Stomach (tissue), 9 donors: ENCODE results near the gene RGS10. TPM values are rescaled to one million over a fixed set of nuclear protein-coding genes. Genes with fewer than 3 reads are reported as not detected.
A peak's percentile ranks its signal among the peaks of the same experiment; 100 is the strongest.

Experiments used
- DNase-seq, 2 donors: peaks; one replicate each; pipeline versions ENCODE4 v3.0.0 to v3.0.0-alpha.2; 2013 to 2019
- H3K27ac ChIP-seq, 5 donors: fragments of 200-600 bp in 4 of 5; sonication (generic) in 4 of 5; one replicate each; pipeline ENCODE4 v1.5.1; 2013 to 2019; ENCODE audit warnings: mild to moderate bottlenecking in 1 of 5, moderate library complexity in 1 of 5
- H3K27me3 ChIP-seq, 3 donors: fragments of 200-600 bp; sonication (generic); one replicate each; pipeline ENCODE4 v1.5.1; 2017 to 2019; ENCODE audit warnings: mixed run types in 1 of 3
- H3K36me3 ChIP-seq, 4 donors: fragments of 200-600 bp; sonication (generic); 1 replicate in 3 of 4; 2 replicates in 1 of 4; pipeline ENCODE4 v1.5.1; 2016 to 2019
- H3K4me1 ChIP-seq, 4 donors: fragments of 200-600 bp; sonication (generic); one replicate each; pipeline ENCODE4 v1.5.1; 2016 to 2019
- H3K4me3 ChIP-seq, 4 donors: fragments of 200-600 bp; sonication (generic) in 3 of 4; one replicate each; pipeline ENCODE4 v1.5.1; 2016 to 2019; ENCODE audit warnings: mild to moderate bottlenecking in 1 of 4
- H3K9me3 ChIP-seq, 4 donors: fragments of 200-600 bp; sonication (generic); one replicate each; pipeline ENCODE4 v1.5.1; 2016 to 2019
- EP300 ChIP-seq: sonication (generic); formaldehyde crosslinking; IDR thresholded peaks from one replicate; pipeline ENCODE4 v1.6.1; 2017; ENCODE audit warnings: antibody characterized with exemption
- POLR2A ChIP-seq, 4 donors: fragments of 450-650 bp; IDR thresholded peaks; one replicate each; pipeline ENCODE4 v1.6.1; 2016; ENCODE audit warnings: antibody characterized with exemption in 4 of 4, control low read depth in 2 of 4, mild to moderate bottlenecking in 1 of 4, moderate library complexity in 1 of 4
- POLR2AphosphoS5 ChIP-seq, 3 donors: sonication (generic); formaldehyde crosslinking; IDR thresholded peaks; one replicate each; pipeline ENCODE4 v1.6.1; 2016; ENCODE audit warnings: antibody characterized with exemption in 3 of 3
- WGBS, 5 donors: extraction: QIAGEN DNeasy Blood & Tissue Kit in 3 of 5; methylation state at CpG; one replicate each; pipeline versions ENCODE4 v1.1.5 to v1.1.7; 2013 to 2018; 5-methylcytosine and 5-hydroxymethylcytosine counted together
- intact Hi-C: fragments of 100-400 bp; cut with DNase I; formaldehyde crosslinking; loops from one replicate; pipeline ENCODE4 v1.15.1; 2023; ENCODE audit warnings: low total_unique reads
- polyA plus RNA-seq, 3 donors: library from polyadenylated mRNA; stranded (reverse); fragments of 200-250 nt; gene quantifications; one replicate each; pipeline ENCODE4 v1.2.3, GENCODE V29; 2013
- total RNA-seq, 5 donors: library from RNA; depleted of rRNA; stranded (reverse); fragments of >200 nt; gene quantifications; one replicate each; pipeline versions ENCODE4 v1.1.0 to v1.2.3, GENCODE V29; 2014 to 2016
- TF ChIP-seq, protein P1 (sequence below), 7 experiments: fragments of 450-650 bp in 4 of 7; fragments of 200-600 bp in 3 of 7; sonication (generic) in 3 of 7; IDR thresholded peaks; one replicate each; pipeline ENCODE4 v1.5.1; 2016 to 2019; ENCODE audit warnings: antibody characterized with exemption in 7 of 7, control low read depth in 2 of 7, mild to moderate bottlenecking in 1 of 7
- donor health status: healthy with polysubstance abuse.
- donor health status: Bipolar disorder and iron deficiency.
- donor health status: healthy.

The RGS10 gene
- total and polyA plus RNA-seq, 8 donors, result 12.3 to 177 (median 47.7) TPM; not detected in 1

DNA sequence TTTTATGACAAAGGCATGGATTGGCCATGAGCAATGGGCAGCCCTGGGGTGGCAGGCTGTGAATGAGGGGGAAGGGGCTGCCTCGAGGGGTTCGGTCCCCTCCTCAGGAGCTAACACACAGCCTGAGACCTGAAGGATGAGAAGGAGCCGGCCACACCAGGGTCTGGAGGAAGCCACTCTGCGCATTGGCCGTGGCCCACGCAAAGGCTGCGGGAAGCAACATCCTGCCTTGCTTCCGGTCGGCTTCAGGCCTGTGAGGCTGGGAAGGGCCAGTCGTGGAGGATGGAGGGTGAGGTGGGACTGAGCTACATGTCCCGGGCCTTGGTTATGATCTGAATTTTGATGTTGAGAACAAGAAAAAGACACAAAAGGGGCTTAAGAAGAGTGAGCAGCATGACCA lies 49.4 kb downstream of the RGS10 start:
- intact Hi-C loops, result no loop called here
- H3K36me3 ChIP-seq, result no peaks in the 10 kb centered on the region
- no peak for DNase-seq
- H3K4me3 ChIP-seq, result no peak overlapping the region
- H3K9me3 ChIP-seq, result no peaks in the 10 kb centered on the region
- H3K27ac ChIP-seq, result peak overlapping the region in 4 of 5 donors; percentile 7 to 44 (median 24)
- TF ChIP-seq POLR2A (IDR thresholded peaks at IDR 0.05) (no peak), EP300 (no peak), POLR2AphosphoS5 (IDR thresholded peaks at IDR 0.05) (no peak)
- TF ChIP-seq, protein P1, sequence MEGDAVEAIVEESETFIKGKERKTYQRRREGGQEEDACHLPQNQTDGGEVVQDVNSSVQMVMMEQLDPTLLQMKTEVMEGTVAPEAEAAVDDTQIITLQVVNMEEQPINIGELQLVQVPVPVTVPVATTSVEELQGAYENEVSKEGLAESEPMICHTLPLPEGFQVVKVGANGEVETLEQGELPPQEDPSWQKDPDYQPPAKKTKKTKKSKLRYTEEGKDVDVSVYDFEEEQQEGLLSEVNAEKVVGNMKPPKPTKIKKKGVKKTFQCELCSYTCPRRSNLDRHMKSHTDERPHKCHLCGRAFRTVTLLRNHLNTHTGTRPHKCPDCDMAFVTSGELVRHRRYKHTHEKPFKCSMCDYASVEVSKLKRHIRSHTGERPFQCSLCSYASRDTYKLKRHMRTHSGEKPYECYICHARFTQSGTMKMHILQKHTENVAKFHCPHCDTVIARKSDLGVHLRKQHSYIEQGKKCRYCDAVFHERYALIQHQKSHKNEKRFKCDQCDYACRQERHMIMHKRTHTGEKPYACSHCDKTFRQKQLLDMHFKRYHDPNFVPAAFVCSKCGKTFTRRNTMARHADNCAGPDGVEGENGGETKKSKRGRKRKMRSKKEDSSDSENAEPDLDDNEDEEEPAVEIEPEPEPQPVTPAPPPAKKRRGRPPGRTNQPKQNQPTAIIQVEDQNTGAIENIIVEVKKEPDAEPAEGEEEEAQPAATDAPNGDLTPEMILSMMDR (IDR thresholded peaks at IDR 0.05), result no peak
- peaks cover 9 to 42% (median 35%) of the 10 kb centered on the region in 4 donors for H3K4me1 ChIP-seq
- WGBS, 5 donors, result 69 to 83% (median 79%) methylated on average over 11 of the region's 11 CpGs
- H3K27me3 ChIP-seq, result no peaks in the 10 kb centered on the region

DNA sequence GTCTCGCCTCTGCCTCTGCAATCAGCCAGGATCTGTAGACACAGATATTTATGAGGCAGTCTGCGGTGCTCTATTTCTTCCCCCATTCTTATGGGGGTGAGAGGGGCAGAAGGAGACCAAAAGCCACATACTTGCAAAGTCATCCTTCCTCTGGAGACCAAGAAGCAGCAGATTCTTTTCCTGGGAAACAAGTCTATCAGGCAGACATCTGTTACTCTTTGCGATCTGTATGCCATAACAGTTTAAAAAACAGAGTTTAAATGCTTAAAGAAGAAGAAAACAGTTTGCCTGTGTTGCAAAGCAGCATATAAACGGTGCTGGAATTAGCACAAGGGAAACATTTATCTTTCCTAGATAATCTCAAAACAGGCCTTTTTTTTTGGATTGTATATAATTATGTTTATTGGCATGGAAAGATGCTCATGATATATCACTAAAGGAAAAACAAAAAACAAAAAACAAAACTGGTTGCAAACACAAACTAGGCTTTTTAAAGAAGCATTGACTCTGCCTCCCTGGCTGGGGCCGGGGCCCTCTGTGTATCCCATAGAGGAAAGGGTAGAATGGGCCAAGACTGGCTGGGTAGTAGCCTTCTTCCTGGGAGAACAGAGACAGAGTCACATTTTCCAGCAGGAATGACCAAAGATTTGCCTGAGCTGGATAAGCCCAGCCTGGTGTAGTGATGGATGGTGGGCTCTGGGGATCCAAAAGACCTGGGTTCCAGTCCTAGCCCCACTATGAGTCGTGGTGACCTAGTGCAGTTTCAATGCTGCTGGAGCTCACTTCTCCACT lies 50.4 kb downstream of the RGS10 start:
- H3K36me3 ChIP-seq, result no peaks in the 10 kb centered on the region
- H3K27ac ChIP-seq, result peak overlapping the region in 2 of 5 donors; percentile 40 to 50

DNA sequence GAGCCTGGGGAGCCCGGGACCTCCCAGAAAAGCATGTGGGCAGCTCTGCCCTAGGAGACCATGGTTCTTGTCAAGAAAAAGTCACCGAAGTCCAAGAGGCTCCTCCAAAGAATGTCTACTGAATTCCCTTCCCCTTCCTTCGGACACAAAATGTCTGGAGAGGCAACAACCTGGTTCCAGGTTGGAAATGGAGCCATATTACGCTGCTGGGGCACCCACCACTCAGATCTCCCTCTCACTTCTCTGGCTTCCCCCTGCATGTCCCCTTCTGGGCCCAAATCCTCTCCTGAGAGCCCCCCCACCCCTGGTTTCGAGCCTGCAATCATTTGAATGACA lies 52.6 kb downstream of the RGS10 start:
- Histone ChIP-seq H3K27me3 (no peaks in the 10 kb centered on the region), H3K9me3 (no peaks in the 10 kb centered on the region), H3K4me3 (peak overlapping the region; percentile 28 to 35 (median 31)), H3K4me1 (peaks cover 9 to 44% (median 28%) of the 10 kb centered on the region in 4 donors), H3K36me3 (no peaks in the 10 kb centered on the region), H3K27ac (peak overlapping the region in 4 of 5 donors; percentile 14 to 57 (median 38))
- TF ChIP-seq, protein P1 (IDR thresholded peaks at IDR 0.05), result peak in 1 of 7 experiments; percentile 3
- no peak for TF ChIP-seq EP300
- DNase-seq, result no peak
- intact Hi-C loops, result no loop called here
- 47 to 70% (median 57%) methylated on average over 5 of the region's 5 CpGs for WGBS, 5 donors

More for the DNA sequence above, 50.4 kb downstream of the RGS10 start:
- H3K4me1 ChIP-seq, result peaks cover 9 to 42% (median 32%) of the 10 kb centered on the region in 4 donors
- DNase-seq, result no peak
- intact Hi-C loops, result no loop called here
- no peak overlapping the region for H3K4me3 ChIP-seq
- no peaks in the 10 kb centered on the region for H3K27me3 ChIP-seq
- TF ChIP-seq, protein P1 (IDR thresholded peaks at IDR 0.05), result no peak
- no peak for TF ChIP-seq EP300
- no peak for TF ChIP-seq POLR2A (IDR thresholded peaks at IDR 0.05)
- TF ChIP-seq POLR2AphosphoS5 (IDR thresholded peaks at IDR 0.05), result no peak
- H3K9me3 ChIP-seq, result no peaks in the 10 kb centered on the region
- 62 to 75% (median 66%) methylated on average over 6 of the region's 6 CpGs for WGBS, 5 donors

DNA sequence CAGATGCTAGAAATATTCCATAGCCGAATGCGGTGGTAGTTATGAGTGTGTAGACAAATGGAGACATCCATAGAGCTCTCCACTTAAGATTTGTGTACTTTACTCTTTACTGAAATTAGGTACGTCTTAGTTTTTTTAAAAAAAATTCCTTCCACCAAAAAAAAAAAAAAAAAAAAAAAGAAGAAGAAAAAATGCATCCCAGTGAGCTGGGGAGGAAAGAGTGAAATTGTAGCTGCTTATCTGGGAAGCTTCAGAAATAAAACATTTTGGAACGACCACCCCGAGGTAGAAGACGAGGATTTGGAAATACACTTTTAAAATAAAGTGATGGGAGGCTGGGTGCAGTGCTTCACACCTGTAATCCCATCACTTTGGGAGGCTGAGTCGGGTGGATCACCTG lies 53.8 kb downstream of the RGS10 start:
- H3K27me3 ChIP-seq, result no peaks in the 10 kb centered on the region
- intact Hi-C loops, result no loop called here
- peak overlapping the region in 1 of 5 donors; percentile 57 for H3K27ac ChIP-seq
- no peaks in the 10 kb centered on the region for H3K9me3 ChIP-seq
- TF ChIP-seq, protein P1 (IDR thresholded peaks at IDR 0.05), result no peak
- TF ChIP-seq POLR2AphosphoS5 (IDR thresholded peaks at IDR 0.05) (no peak), POLR2A (IDR thresholded peaks at IDR 0.05) (no peak), EP300 (no peak)
- H3K4me1 ChIP-seq, result peaks cover 9 to 32% (median 18%) of the 10 kb centered on the region in 4 donors
- WGBS, 5 donors, result 73 to 81% (median 79%) methylated on average over 7 of the region's 7 CpGs
- no peaks in the 10 kb centered on the region for H3K36me3 ChIP-seq
- H3K4me3 ChIP-seq, result no peak overlapping the region
- no peak for DNase-seq
